GM18505 (cell line): ENCODE measurements around the gene HJURP.

ENCODE experiments used
- ATAC-seq: cut with Tn5 transposase; IDR thresholded peaks from one replicate; pipeline ENCODE4 v1.9.1; 2021; ENCODE audit not compliant: unreplicated experiment
- POLR2A ChIP-seq: IDR thresholded peaks from 4 replicates; pipeline ENCODE4 v1.6.1; 2011; ENCODE audit warnings: borderline replicate concordance; ENCODE audit not compliant: insufficient read depth, insufficient read length; ENCODE audit errors: extremely low read depth

Gene HJURP

DNA sequence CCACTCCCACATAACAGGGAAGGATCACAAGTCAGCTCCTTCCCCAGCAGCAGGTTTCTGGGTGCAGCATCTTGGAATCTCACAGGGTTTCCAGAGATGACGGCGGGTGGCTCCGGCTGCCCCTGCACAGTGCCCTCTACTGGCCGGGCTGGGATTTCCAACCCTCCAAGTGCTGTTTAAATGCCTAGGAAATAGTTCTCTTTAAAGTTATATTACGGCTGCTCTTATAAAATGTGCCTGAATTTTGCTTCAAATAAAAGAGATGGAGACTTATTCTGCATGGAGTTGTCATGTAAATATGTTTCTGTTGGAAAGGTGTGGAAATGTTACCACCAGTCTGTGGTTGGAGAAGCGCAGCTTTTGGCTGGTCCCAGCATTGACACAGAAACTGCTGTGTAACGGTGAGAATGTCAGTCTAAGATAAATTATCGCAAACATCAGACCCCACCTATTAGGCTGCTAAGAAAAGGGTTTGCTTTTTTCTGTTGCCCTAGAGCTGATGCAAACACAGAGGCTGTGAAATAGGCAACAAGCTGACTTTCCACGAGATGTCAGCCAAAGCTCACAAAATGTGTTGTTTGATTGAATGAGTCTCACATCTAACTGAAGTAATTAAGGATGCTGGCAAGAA is 3.3 kb upstream of the HJURP start:
- ATAC-seq = no peak
- TF ChIP-seq POLR2A = no peak

- no peak for TF ChIP-seq POLR2A
- no peak for ATAC-seq
Measured at GRCh38 chr2:233856184-233856583, 1.8 kb upstream of the HJURP start.

DNA sequence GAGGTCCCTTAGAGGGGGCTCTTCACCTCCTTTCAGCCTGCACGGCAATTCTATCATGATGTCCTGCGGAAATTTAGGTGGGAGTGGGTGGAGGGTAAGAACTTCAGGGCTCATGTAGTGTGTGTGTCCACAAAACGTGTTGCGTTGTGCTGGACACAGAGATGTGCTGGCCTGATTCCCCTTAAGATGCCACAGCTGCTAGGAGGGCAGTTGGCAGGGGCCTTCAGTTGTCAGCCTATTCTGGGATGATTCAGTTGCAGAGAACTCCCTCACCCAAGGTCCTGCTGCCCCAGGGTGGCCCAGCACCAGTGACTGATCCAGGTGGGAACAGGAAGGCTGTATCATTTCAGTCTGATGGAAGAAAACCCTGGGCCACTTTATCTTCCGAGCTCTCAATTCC is 1.0 kb upstream of the HJURP start:
- no peak for TF ChIP-seq POLR2A
- no peak for ATAC-seq

DNA sequence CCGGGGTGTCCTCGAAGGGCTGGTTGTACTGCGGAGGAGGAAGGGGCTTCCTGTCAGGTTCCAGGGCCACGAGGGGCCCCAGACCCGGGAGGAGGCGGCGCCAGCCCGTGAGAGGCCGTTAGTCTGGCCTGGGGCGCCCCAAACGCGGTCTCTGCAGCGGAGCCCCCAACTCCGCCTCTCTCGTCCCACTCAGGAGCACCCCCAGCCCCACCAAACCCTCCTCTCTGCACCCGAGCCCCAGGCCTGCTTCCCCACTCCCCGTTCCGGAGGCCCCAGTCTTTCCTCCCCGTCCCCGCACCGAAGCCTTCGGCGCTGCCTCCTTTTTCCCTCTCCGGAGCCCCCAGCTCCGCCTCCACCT is 473 bp downstream of the HJURP start:
- ATAC-seq = peak; percentile 5
- no peak for TF ChIP-seq POLR2A

DNA sequence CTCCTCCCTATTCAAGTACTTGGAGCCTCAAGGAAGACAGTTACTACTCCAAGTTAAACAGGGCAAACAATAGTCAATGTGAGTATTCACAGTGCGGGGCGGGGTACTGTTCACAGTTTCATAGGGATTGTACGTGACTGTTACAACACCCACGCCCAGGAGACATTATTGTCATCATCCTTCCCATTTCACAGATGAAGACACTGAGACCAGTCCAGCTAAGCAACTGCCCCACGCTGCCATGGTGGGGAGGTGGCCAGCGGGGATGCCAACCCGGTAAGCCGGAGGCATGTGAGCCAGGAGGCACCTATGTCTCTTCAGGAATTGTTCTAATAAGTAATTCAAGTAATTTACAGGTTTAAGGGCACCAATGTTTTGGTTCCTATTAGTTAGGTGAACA is 982 bp downstream of the HJURP start:
- TF ChIP-seq POLR2A = no peak
- ATAC-seq = no peak

- TF ChIP-seq POLR2A = no peak
- ATAC-seq = no peak
Measured at GRCh38 chr2:233852056-233852455, 2.3 kb downstream of the HJURP start.

DNA sequence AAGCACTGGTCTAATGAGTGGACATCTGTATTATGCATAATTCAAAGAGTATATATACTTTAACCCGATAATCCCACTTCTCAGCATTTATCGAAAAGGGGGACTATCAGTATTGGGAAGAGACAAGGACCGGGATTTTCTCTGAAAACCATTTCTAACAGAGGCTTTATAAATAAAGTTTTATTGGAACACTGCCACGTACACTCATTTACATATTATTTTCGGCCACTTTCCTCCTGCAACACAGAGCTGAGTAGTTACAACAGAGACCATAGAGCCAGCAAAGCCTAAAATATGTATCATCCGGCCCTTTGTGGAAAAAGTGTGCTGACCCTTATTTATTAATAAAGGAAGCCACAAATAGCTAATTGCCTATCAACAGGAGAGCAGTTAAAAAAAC is 3.2 kb downstream of the HJURP start:
- no peak for TF ChIP-seq POLR2A
- ATAC-seq = no peak

- ATAC-seq = no peak
- no peak for TF ChIP-seq POLR2A
Measured at GRCh38 chr2:233850745-233851144, 3.6 kb downstream of the HJURP start.

DNA sequence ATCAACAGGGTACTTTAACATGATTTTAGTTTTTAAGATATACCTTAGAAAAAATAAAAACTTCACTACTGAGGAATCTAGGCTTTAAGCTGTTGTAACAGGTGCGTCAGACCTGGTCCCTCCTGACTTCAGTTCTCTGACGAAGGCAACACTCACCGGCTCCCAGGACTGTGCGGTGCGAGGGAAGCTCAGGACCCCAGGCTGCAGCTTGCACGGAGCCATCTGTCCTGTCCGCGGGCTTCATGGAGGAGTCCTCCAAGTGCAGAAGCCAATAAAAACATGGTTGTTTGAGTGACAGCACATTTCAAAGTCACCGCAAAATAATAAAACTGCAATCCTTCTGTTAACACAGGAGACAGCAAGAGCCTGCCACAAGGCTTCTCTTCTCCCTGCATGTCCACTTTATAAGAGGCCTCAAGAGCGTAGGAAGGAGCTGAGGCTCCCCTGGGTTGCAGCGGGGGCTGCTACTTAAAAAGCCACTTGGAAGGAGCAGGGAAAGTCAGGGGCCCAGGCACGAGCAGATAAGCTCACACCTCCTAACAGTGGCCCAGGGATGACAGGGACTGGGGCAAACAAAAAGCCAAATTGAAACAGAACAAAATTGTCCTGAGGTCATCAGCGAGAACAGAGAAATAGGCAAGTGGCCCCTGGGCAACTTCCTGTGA is 4.6 kb downstream of the HJURP start:
- no peak for ATAC-seq
- TF ChIP-seq POLR2A = no peak

- no peak for ATAC-seq
- no peak for TF ChIP-seq POLR2A
Measured at GRCh38 chr2:233848276-233848675, 6.1 kb downstream of the HJURP start.

GRCh38 chr2:233847248-233847898 is 7.0 kb downstream of the HJURP start:
- TF ChIP-seq POLR2A = no peak
- no peak for ATAC-seq

GRCh38 chr2:233846387-233847247 is 7.7 kb downstream of the HJURP start:
- ATAC-seq = no peak
- no peak for TF ChIP-seq POLR2A

- TF ChIP-seq POLR2A = no peak
- no peak for ATAC-seq
Measured at GRCh38 chr2:233845301-233846060, 8.9 kb downstream of the HJURP start.
